H1 (cell line): ENCODE measurements around the gene KRTAP4-5. TPM values are rescaled to one million over a fixed set of nuclear protein-coding genes. Genes with fewer than 3 reads are reported as not detected.

Experiments used
- CTCF ChIA-PET: fragments of 300-600 bp; sonication (Branson Sonifier 250); formaldehyde crosslinking; loops from one replicate; lab custom pipeline; 2021; ENCODE audit not compliant: partially characterized antibody; lab: Charles Lee
- POLR2A ChIA-PET: fragments of 300-600 bp; sonication (Branson Sonifier 250); formaldehyde crosslinking; loops from one replicate; lab custom pipeline; 2021; ENCODE audit warnings: inconsistent platforms; ENCODE audit not compliant: partially characterized antibody; lab: Charles Lee
- DNase-seq, 2 experiments: peaks; one replicate each; pipeline versions ENCODE4 v3.0.0 to v3.0.0-alpha.2; 2010 to 2022; ENCODE audit warnings: low spot score in 2 of 2, low read depth in 1 of 2, mixed read lengths in 1 of 2
- FAIRE-seq: peaks from 2 replicates; lab custom pipeline; 2011; peaks lifted over from hg19 to GRCh38; lab: Jason Lieb, UNC
- H2AFZ ChIP-seq: 2 replicates; pipeline ENCODE4 v1.8.1; 2012; ENCODE audit warnings: low read length, inconsistent platforms
- H2AK5ac ChIP-seq: 2 replicates; pipeline ENCODE4 v1.6.1; 2013; ENCODE audit warnings: low read depth, low read length
- H2BK120ac ChIP-seq: replicated peaks from 2 replicates; pipeline ENCODE3; 2013; ENCODE audit warnings: low read depth, low read length, inconsistent platforms
- H2BK12ac ChIP-seq: 2 replicates; pipeline ENCODE4 v1.6.1; 2013; ENCODE audit warnings: low read depth, low read length
- H2BK15ac ChIP-seq: 2 replicates; pipeline ENCODE4 v1.6.1; 2013; ENCODE audit warnings: low read length
- H2BK20ac ChIP-seq: 2 replicates; pipeline ENCODE4 v1.6.1; 2013; ENCODE audit warnings: low read length
- H2BK5ac ChIP-seq: 2 replicates; pipeline ENCODE4 v1.6.1; 2013; ENCODE audit warnings: low read depth, low read length
- H3K14ac ChIP-seq: 2 replicates; pipeline ENCODE4 v1.6.1; 2013; ENCODE audit warnings: inconsistent platforms; ENCODE audit not compliant: insufficient read length
- H3K18ac ChIP-seq: 2 replicates; pipeline ENCODE4 v1.6.1; 2013; ENCODE audit warnings: low read length; ENCODE audit errors: extremely low read depth
- H3K23ac ChIP-seq: 2 replicates; pipeline ENCODE4 v1.6.1; 2013; ENCODE audit warnings: inconsistent platforms; ENCODE audit not compliant: insufficient read length
- H3K23me2 ChIP-seq: 2 replicates; pipeline ENCODE4 v1.6.1; 2013; ENCODE audit warnings: low read depth, low read length
- H3K27ac ChIP-seq: 2 replicates; pipeline ENCODE4 v1.6.1; 2011; ENCODE audit warnings: low read depth, low read length, inconsistent platforms
- H3K27me3 ChIP-seq, 4 experiments: replicated peaks in 1 of 4; 1 replicate in 1 of 4; 2 replicates in 3 of 4; pipeline versions ENCODE4 v1.6.1 to v1.8.1; 2011 to 2013; ENCODE audit warnings: low read length in 3 of 4, mild to moderate bottlenecking in 3 of 4, inconsistent platforms in 2 of 4, mixed read lengths in 2 of 4, moderate library complexity in 1 of 4; ENCODE audit not compliant: control insufficient read depth in 3 of 4, insufficient read depth in 3 of 4; ENCODE audit errors: extremely low read depth in 1 of 4
- H3K36me3 ChIP-seq, 4 experiments: 2 replicates each; pipeline versions ENCODE4 v1.6.1 to v1.8.1; 2011 to 2013; ENCODE audit warnings: mild to moderate bottlenecking in 4 of 4, low read length in 3 of 4, moderate library complexity in 2 of 4, control low read depth in 1 of 4, inconsistent platforms in 1 of 4; ENCODE audit not compliant: insufficient read depth in 4 of 4, control insufficient read depth in 2 of 4
- H3K4ac ChIP-seq: replicated peaks from 2 replicates; pipeline ENCODE3; 2013; ENCODE audit warnings: low read length, low read depth, mixed read lengths, inconsistent platforms; ENCODE audit not compliant: insufficient read length
- H3K4me1 ChIP-seq, 4 experiments: replicated peaks in 1 of 4; 1 replicate in 1 of 4; 2 replicates in 3 of 4; pipeline versions ENCODE4 v1.6.1 to v1.8.1; 2011 to 2013; ENCODE audit warnings: low read length in 3 of 4, inconsistent platforms in 2 of 4, mixed read lengths in 1 of 4; ENCODE audit not compliant: insufficient read depth in 4 of 4, control insufficient read depth in 3 of 4
- H3K4me2 ChIP-seq, 2 experiments: 2 replicates each; pipeline versions ENCODE4 v1.6.1 to v1.8.1; 2011 to 2013; ENCODE audit warnings: low read depth in 2 of 2, low read length in 2 of 2, control low read depth in 1 of 2, inconsistent platforms in 1 of 2, mild to moderate bottlenecking in 1 of 2; ENCODE audit not compliant: insufficient read depth in 1 of 2
- H3K4me3 ChIP-seq, 4 experiments: fragments of 200-600, 300-600 bp in 1 of 4; sonication (generic), shearing (Covaris generic), sonication (Bioruptor Twin) in 1 of 4; 2 replicates each; pipeline versions ENCODE4 v1.5.1 to v1.8.1; 2011 to 2016; ENCODE audit warnings: low read length in 4 of 4, low read depth in 3 of 4, control low read depth in 2 of 4, inconsistent platforms in 2 of 4, mild to moderate bottlenecking in 2 of 4, mixed read lengths in 1 of 4, moderate library complexity in 1 of 4; ENCODE audit not compliant: insufficient read depth in 2 of 4; ENCODE audit errors: extremely low read depth in 1 of 4
- H3K56ac ChIP-seq: replicated peaks from 2 replicates; pipeline ENCODE3; 2013; ENCODE audit warnings: low read depth, mild to moderate bottlenecking, mixed read lengths, low read length, inconsistent platforms; ENCODE audit not compliant: insufficient read length
- H3K79me1 ChIP-seq: 2 replicates; pipeline ENCODE4 v1.6.1; 2013; ENCODE audit warnings: low read depth, low read length, control low read depth
- H3K79me2 ChIP-seq, 2 experiments: 2 replicates each; pipeline versions ENCODE4 v1.6.1 to v1.8.1; 2012 to 2013; ENCODE audit warnings: low read length in 2 of 2, mild to moderate bottlenecking in 2 of 2, inconsistent platforms in 1 of 2; ENCODE audit not compliant: insufficient read depth in 2 of 2, control insufficient read depth in 1 of 2
- H3K9ac ChIP-seq, 4 experiments: replicated peaks in 1 of 4; 1 replicate in 1 of 4; 2 replicates in 3 of 4; pipeline versions ENCODE4 v1.6.1 to v1.8.1; 2011 to 2013; ENCODE audit warnings: low read depth in 3 of 4, low read length in 3 of 4, control low read depth in 2 of 4, mild to moderate bottlenecking in 2 of 4, moderate library complexity in 2 of 4, inconsistent platforms in 1 of 4; ENCODE audit errors: extremely low read depth in 1 of 4
- H3K9me3 ChIP-seq, 2 experiments: 2 replicates each; pipeline versions ENCODE4 v1.6.1 to v1.8.1; 2012 to 2013; ENCODE audit warnings: mild to moderate bottlenecking in 2 of 2, moderate library complexity in 2 of 2, control low read depth in 1 of 2, inconsistent platforms in 1 of 2, low read depth in 1 of 2, low read length in 1 of 2, mixed read lengths in 1 of 2; ENCODE audit not compliant: insufficient read depth in 2 of 2
- H4K20me1 ChIP-seq, 2 experiments: replicated peaks in 1 of 2; 2 replicates each; pipeline versions ENCODE3 to v1.8.1; 2011 to 2013; ENCODE audit warnings: inconsistent platforms in 2 of 2, low read length in 2 of 2, mild to moderate bottlenecking in 1 of 2; ENCODE audit not compliant: insufficient read depth in 2 of 2, control insufficient read depth in 1 of 2
- H4K5ac ChIP-seq: 2 replicates; pipeline ENCODE4 v1.6.1; 2013; ENCODE audit warnings: low read length, low read depth, mixed read lengths, inconsistent platforms; ENCODE audit not compliant: insufficient read length
- H4K8ac ChIP-seq: 2 replicates; pipeline ENCODE4 v1.8.0; 2013; ENCODE audit warnings: mild to moderate bottlenecking, moderate library complexity, low read length, inconsistent platforms; ENCODE audit not compliant: insufficient read depth; ENCODE audit errors: extremely low read depth
- H4K91ac ChIP-seq: replicated peaks from 2 replicates; pipeline ENCODE3; 2013; ENCODE audit warnings: low read length, mixed read lengths, inconsistent platforms; ENCODE audit not compliant: insufficient read length
- BACH1 ChIP-seq: IDR thresholded peaks from 2 replicates; pipeline ENCODE4 v1.6.1; 2012; ENCODE audit warnings: low read length, improper control_type of control experiment
- CTBP2 ChIP-seq: IDR thresholded peaks from 2 replicates; pipeline ENCODE4 v1.7.0; 2011; ENCODE audit warnings: borderline replicate concordance, mild to moderate bottlenecking, moderate library complexity, mixed read lengths, low read length; ENCODE audit not compliant: insufficient read depth, insufficient read length
- GABPA ChIP-seq: IDR thresholded peaks from 2 replicates; pipeline ENCODE4 v1.6.1; 2011; ENCODE audit warnings: mild to moderate bottlenecking, low read length, moderate library complexity, borderline replicate concordance; ENCODE audit not compliant: insufficient read depth
- JUN ChIP-seq: IDR thresholded peaks from 2 replicates; pipeline ENCODE4 v1.6.1; 2011; ENCODE audit warnings: low read depth, mild to moderate bottlenecking, improper control_type of control experiment, low read length
- PHF8 ChIP-seq: fragments of 200-600 bp; sonication (generic); conservative IDR thresholded peaks from 2 replicates; pipeline ENCODE4 v1.7.1; 2012; ENCODE audit warnings: low read depth, mild to moderate bottlenecking, inconsistent platforms, low read length, moderate library complexity
- POU5F1 ChIP-seq: IDR thresholded peaks from 2 replicates; pipeline ENCODE4 v1.6.1; 2011; ENCODE audit warnings: low read depth, mild to moderate bottlenecking, low read length, moderate library complexity
- RXRA ChIP-seq: IDR thresholded peaks from 2 replicates; pipeline ENCODE4 v1.6.1; 2011; ENCODE audit warnings: low read depth, mild to moderate bottlenecking, low read length, moderate library complexity; ENCODE audit not compliant: insufficient read depth
- SIN3A ChIP-seq, 2 experiments: IDR thresholded peaks in 1 of 2; conservative IDR thresholded peaks in 1 of 2; 2 replicates each; pipeline ENCODE4 v1.6.1; 2011 to 2012; ENCODE audit warnings: low read length in 2 of 2, improper control_type of control experiment in 1 of 2, low read depth in 1 of 2, mild to moderate bottlenecking in 1 of 2
- SP1 ChIP-seq: IDR thresholded peaks from 2 replicates; pipeline ENCODE4 v1.6.1; 2011; ENCODE audit warnings: low read depth, low read length
- TBP ChIP-seq: IDR thresholded peaks from 2 replicates; pipeline ENCODE4 v1.6.1; 2011; ENCODE audit warnings: low read depth, low read length, improper control_type of control experiment
- WGBS, 2 experiments: shearing (Covaris generic) in 1 of 2; methylation state at CpG; one replicate each; pipeline versions ENCODE4 v1.1.6 to v1.1.7; 2013 to 2015; ENCODE audit warnings: low lambda C conversion rate in 2 of 2, mixed read lengths in 2 of 2, inconsistent platforms in 1 of 2, low coverage in 1 of 2, missing lambda C conversion rate in 1 of 2; ENCODE audit not compliant: insufficient replicate concordance in 2 of 2, insufficient coverage in 1 of 2, insufficient read length in 1 of 2; ENCODE audit errors: extremely low coverage in 1 of 2, missing lambda C conversion rate in 1 of 2; 5-methylcytosine and 5-hydroxymethylcytosine counted together
- polyA plus RNA-seq, 7 experiments: library from polyadenylated mRNA; depleted of rRNA in 3 of 7; stranded (reverse) in 5 of 7; unstranded in 2 of 7; fragments of >200 nt in 5 of 7; fragments of 200-250 nt in 2 of 7; gene quantifications; 1 replicate in 5 of 7; 2 replicates in 1 of 7; 4 replicates in 1 of 7; pipeline versions ENCODE4 v1.2.1 to v1.2.3, GENCODE V29; 2011 to 2013; ENCODE audit warnings: missing spikeins in 2 of 7, mixed read lengths in 2 of 7
- total RNA-seq: library from RNA; stranded (reverse); fragmentation: NEBNext Ultra II Directional; extraction: Animal tissue kit (Norgen Biotek cat#: 25700); gene quantifications from 2 replicates; pipeline ENCODE4 v1.2.1, GENCODE V29; 2021
- TF ChIP-seq, protein P1 (sequence below): IDR thresholded peaks from 2 replicates; pipeline ENCODE4 v1.6.1; 2012; ENCODE audit warnings: inconsistent platforms
- TF ChIP-seq, protein P2 (sequence below): IDR thresholded peaks from 2 replicates; pipeline ENCODE4 v1.6.1; 2012; ENCODE audit warnings: low read length, inconsistent platforms

The KRTAP4-5 gene
- total and polyA plus RNA-seq, 2 of the 8 experiments (the other 6 are each of a cell fraction or from before 2014, with no cell fraction given): not detected

GRCh38 chr17:41116297-41116696 lies 33.3 kb downstream of the KRTAP4-5 start:
- no peak overlapping the region for H3K56ac ChIP-seq
- no peak overlapping the region for H3K27ac ChIP-seq
- no peak overlapping the region for H4K91ac ChIP-seq
- H3K79me1 ChIP-seq: no peaks in the 10 kb centered on the region
- no peak overlapping the region for H3K9ac ChIP-seq
- H2BK5ac ChIP-seq: no peak overlapping the region
- no peaks in the 10 kb centered on the region for H3K4me1 ChIP-seq
- POLR2A ChIA-PET: no interaction called here
- H2BK12ac ChIP-seq: no peak overlapping the region
- WGBS, 2 experiments: 89% methylated on average over 5 of the region's 5 CpGs; no CpG with 5 or more reads in 1 of the 2 experiments
- no peak overlapping the region for H3K18ac ChIP-seq
- H2BK15ac ChIP-seq: no peak overlapping the region
- no peaks in the 10 kb centered on the region for H4K20me1 ChIP-seq
- no peak for FAIRE-seq
- H2AFZ ChIP-seq: no peak overlapping the region
- no peaks in the 10 kb centered on the region; a peak in 1 of 8 replicates for H3K36me3 ChIP-seq
- no peak overlapping the region for H2BK20ac ChIP-seq
- H3K23me2 ChIP-seq: no peaks in the 10 kb centered on the region
- no peak overlapping the region for H4K8ac ChIP-seq
- H3K4ac ChIP-seq: no peak overlapping the region
- no peak overlapping the region for H3K23ac ChIP-seq
- H3K9me3 ChIP-seq: peaks cover 12 to 21% of the 10 kb centered on the region in 2 experiments
- H3K14ac ChIP-seq: no peak overlapping the region
- TF ChIP-seq JUN: no peak
- no peak for TF ChIP-seq GABPA
- no peak for TF ChIP-seq RXRA
- TF ChIP-seq, protein P1, sequence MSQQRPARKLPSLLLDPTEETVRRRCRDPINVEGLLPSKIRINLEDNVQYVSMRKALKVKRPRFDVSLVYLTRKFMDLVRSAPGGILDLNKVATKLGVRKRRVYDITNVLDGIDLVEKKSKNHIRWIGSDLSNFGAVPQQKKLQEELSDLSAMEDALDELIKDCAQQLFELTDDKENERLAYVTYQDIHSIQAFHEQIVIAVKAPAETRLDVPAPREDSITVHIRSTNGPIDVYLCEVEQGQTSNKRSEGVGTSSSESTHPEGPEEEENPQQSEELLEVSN: no peak
- no peak for TF ChIP-seq POU5F1
- TF ChIP-seq SIN3A (conservative IDR thresholded peaks at IDR 0.05 in 1 of 2, IDR thresholded peaks at IDR 0.05 in 1 of 2; ENCODE audit: low read depth in 1 of 2, low read length in 2 of 2): no peak
- no peak for TF ChIP-seq CTBP2
- TF ChIP-seq SP1: no peak
- no peak for TF ChIP-seq BACH1
- TF ChIP-seq, protein P2, sequence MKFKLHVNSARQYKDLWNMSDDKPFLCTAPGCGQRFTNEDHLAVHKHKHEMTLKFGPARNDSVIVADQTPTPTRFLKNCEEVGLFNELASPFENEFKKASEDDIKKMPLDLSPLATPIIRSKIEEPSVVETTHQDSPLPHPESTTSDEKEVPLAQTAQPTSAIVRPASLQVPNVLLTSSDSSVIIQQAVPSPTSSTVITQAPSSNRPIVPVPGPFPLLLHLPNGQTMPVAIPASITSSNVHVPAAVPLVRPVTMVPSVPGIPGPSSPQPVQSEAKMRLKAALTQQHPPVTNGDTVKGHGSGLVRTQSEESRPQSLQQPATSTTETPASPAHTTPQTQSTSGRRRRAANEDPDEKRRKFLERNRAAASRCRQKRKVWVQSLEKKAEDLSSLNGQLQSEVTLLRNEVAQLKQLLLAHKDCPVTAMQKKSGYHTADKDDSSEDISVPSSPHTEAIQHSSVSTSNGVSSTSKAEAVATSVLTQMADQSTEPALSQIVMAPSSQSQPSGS: no peak
- TF ChIP-seq PHF8: no peak
- no peak for TF ChIP-seq TBP
- H4K5ac ChIP-seq: no peak overlapping the region
- CTCF ChIA-PET: no interaction called here
- no peak overlapping the region for H3K4me2 ChIP-seq
- H3K27me3 ChIP-seq: no peaks in the 10 kb centered on the region
- DNase-seq: no peak
- H3K4me3 ChIP-seq: no peak overlapping the region
- no peak overlapping the region for H2BK120ac ChIP-seq
- no peaks in the 10 kb centered on the region for H3K79me2 ChIP-seq
- no peak overlapping the region for H2AK5ac ChIP-seq
